HepG2 (cell line): Measurements from ENCODE around the gene SNRPD3. TPM values are rescaled to one million over a fixed set of nuclear protein-coding genes. Genes with fewer than 3 reads are reported as not detected.

Source experiments
- ATAD3A ChIP-seq: sonication (generic); formaldehyde crosslinking; IDR thresholded peaks from 2 replicates; pipeline ENCODE4 v1.4.0; 2020; ENCODE audit warnings: missing genetic modification reagents
- CREB1 ChIP-seq, 2 experiments: fragments of 450-650 bp in 1 of 2; IDR thresholded peaks; 2 replicates each; pipeline ENCODE4 v1.6.1; 2016 to 2017; ENCODE audit warnings: control low read depth in 1 of 2, mild to moderate bottlenecking in 1 of 2, missing compliant biosample characterization in 1 of 2, missing genetic modification characterization in 1 of 2
- HNF4G ChIP-seq, 2 experiments: sonication (generic) in 1 of 2; formaldehyde crosslinking in 1 of 2; IDR thresholded peaks; 2 replicates each; pipeline versions ENCODE4 v1.4.0 to v1.6.1; 2011 to 2020; ENCODE audit warnings: borderline replicate concordance in 2 of 2, low read depth in 2 of 2, mild to moderate bottlenecking in 2 of 2, low read length in 1 of 2, missing genetic modification reagents in 1 of 2, moderate library complexity in 1 of 2
- IRX3 ChIP-seq: sonication (generic); formaldehyde crosslinking; IDR thresholded peaks from 2 replicates; pipeline ENCODE4 v1.8.1; 2023; ENCODE audit warnings: mild to moderate bottlenecking, low read depth, missing genetic modification reagents, borderline replicate concordance
- JUN ChIP-seq: sonication (generic); formaldehyde crosslinking; IDR thresholded peaks from 2 replicates; pipeline ENCODE4 v1.4.0; 2020; ENCODE audit warnings: mild to moderate bottlenecking, missing genetic modification reagents
- JUND ChIP-seq: sonication (generic); formaldehyde crosslinking; IDR thresholded peaks from 2 replicates; pipeline ENCODE4 v1.8.0; 2022; ENCODE audit warnings: mild to moderate bottlenecking, missing genetic modification reagents
- KLF16 ChIP-seq, 2 experiments: sonication (generic) in 1 of 2; formaldehyde crosslinking in 1 of 2; IDR thresholded peaks; 2 replicates each; pipeline versions ENCODE4 v1.6.1 to v1.8.0; 2016 to 2023; ENCODE audit warnings: missing genetic modification reagents in 2 of 2, missing compliant biosample characterization in 1 of 2
- MTA1 ChIP-seq: sonication (generic); formaldehyde crosslinking; IDR thresholded peaks from 2 replicates; pipeline ENCODE4 v1.4.0; 2020; ENCODE audit warnings: missing genetic modification reagents, mild to moderate bottlenecking, borderline replicate concordance
- NCOA1 ChIP-seq: sonication (generic); formaldehyde crosslinking; IDR thresholded peaks from 2 replicates; pipeline ENCODE4 v1.9.0; 2021; ENCODE audit warnings: missing genetic modification reagents
- NKX3-1 ChIP-seq: sonication (generic); formaldehyde crosslinking; IDR thresholded peaks from 2 replicates; pipeline ENCODE4 v1.5.0; 2020; ENCODE audit warnings: missing genetic modification reagents
- PBX3 ChIP-seq: sonication (generic); formaldehyde crosslinking; IDR thresholded peaks from 2 replicates; pipeline ENCODE4 v1.8.1; 2023; ENCODE audit warnings: missing genetic modification reagents, inconsistent platforms, borderline replicate concordance
- PHB2 ChIP-seq: fragments of 450-650 bp; IDR thresholded peaks from 2 replicates; pipeline ENCODE4 v1.6.1; 2018; ENCODE audit not compliant: partially characterized antibody
- RORA ChIP-seq: sonication (generic); formaldehyde crosslinking; IDR thresholded peaks from 2 replicates; pipeline ENCODE4 v1.5.0; 2020; ENCODE audit warnings: mild to moderate bottlenecking, missing genetic modification reagents, moderate library complexity
- SCMH1 ChIP-seq: sonication (generic); formaldehyde crosslinking; IDR thresholded peaks from 2 replicates; pipeline ENCODE4 v1.9.0; 2021; ENCODE audit warnings: missing genetic modification reagents, mild to moderate bottlenecking, borderline replicate concordance
- SMC3 ChIP-seq: IDR thresholded peaks from 2 replicates; pipeline ENCODE4 v1.6.1; 2011; ENCODE audit warnings: low read length, improper control_type of control experiment
- TOE1 ChIP-seq: sonication (generic); formaldehyde crosslinking; IDR thresholded peaks from 2 replicates; pipeline ENCODE4 v1.4.0; 2020; ENCODE audit warnings: mild to moderate bottlenecking, missing genetic modification reagents
- TP53 ChIP-seq: sonication (generic); formaldehyde crosslinking; conservative IDR thresholded peaks from 2 replicates; pipeline ENCODE4 v1.4.0; 2020; ENCODE audit warnings: missing genetic modification reagents
- XRCC5 ChIP-seq: fragments of 200-400 bp; formaldehyde crosslinking; optimal IDR thresholded peaks from 2 replicates; pipeline ENCODE3; 2017; ENCODE audit warnings: mild to moderate bottlenecking, low read length
- ZBTB46 ChIP-seq: sonication (generic); formaldehyde crosslinking; IDR thresholded peaks from 2 replicates; pipeline ENCODE4 v1.4.0; 2020; ENCODE audit warnings: mild to moderate bottlenecking, missing genetic modification reagents, borderline replicate concordance
- ZBTB7A ChIP-seq: sonication (generic); formaldehyde crosslinking; IDR thresholded peaks from 2 replicates; pipeline ENCODE4 v1.8.0; 2022; ENCODE audit warnings: mild to moderate bottlenecking, missing genetic modification reagents
- ZFP90 ChIP-seq: sonication (generic); formaldehyde crosslinking; IDR thresholded peaks from 2 replicates; pipeline ENCODE4 v1.8.0; 2022; ENCODE audit warnings: missing genetic modification reagents, mild to moderate bottlenecking, inconsistent platforms, borderline replicate concordance
- ZNF224 ChIP-seq: sonication (generic); formaldehyde crosslinking; IDR thresholded peaks from 2 replicates; pipeline ENCODE4 v1.5.0; 2020; ENCODE audit warnings: mild to moderate bottlenecking, missing genetic modification reagents
- ZNF234 ChIP-seq: sonication (generic); formaldehyde crosslinking; conservative IDR thresholded peaks from 2 replicates; pipeline ENCODE4 v1.5.1; 2020; ENCODE audit warnings: mild to moderate bottlenecking, missing genetic modification reagents
- ZNF430 ChIP-seq: sonication (generic); formaldehyde crosslinking; IDR thresholded peaks from 2 replicates; pipeline ENCODE4 v1.9.0; 2021; ENCODE audit warnings: mild to moderate bottlenecking, missing genetic modification reagents
- ZNF562 ChIP-seq: sonication (generic); formaldehyde crosslinking; IDR thresholded peaks from 2 replicates; pipeline ENCODE4 v1.8.0; 2022; ENCODE audit warnings: missing genetic modification reagents, borderline replicate concordance
- ZNF770 ChIP-seq: sonication (generic); formaldehyde crosslinking; IDR thresholded peaks from 2 replicates; pipeline ENCODE4 v1.5.0; 2020; ENCODE audit warnings: mild to moderate bottlenecking, missing genetic modification reagents
- polyA plus RNA-seq, 8 experiments: library from polyadenylated mRNA; depleted of rRNA in 3 of 8; stranded (reverse) in 7 of 8; unstranded in 1 of 8; fragments of >200 nt; fragmentation: Illumina TruSeq in 4 of 8; extraction: Trizol in 4 of 8; gene quantifications; 2 replicates each; pipeline versions ENCODE4 v1.2.1 to v1.2.3, GENCODE V29; 2011 to 2016; ENCODE audit warnings: low read depth in 4 of 8, missing spikeins in 1 of 8, mixed read lengths in 1 of 8; ENCODE audit not compliant: insufficient read depth in 1 of 8
- total RNA-seq, 5 experiments: library from RNA; depleted of rRNA; stranded (reverse); fragments of >200 nt; fragmentation: Illumina TruSeq; extraction: Trizol; gene quantifications; 2 replicates each; pipeline ENCODE4 v1.2.3, GENCODE V29; 2016; ENCODE audit warnings: low read depth in 1 of 5

Gene SNRPD3
- total and polyA plus RNA-seq, 2 of the 13 experiments (the other 11 are each of a cell fraction or from before 2014, with no cell fraction given) = 110 to 209 TPM

GRCh38 chr22:24525416-24526037, 30.3 kb upstream of the SNRPD3 start (continued):
- TF ChIP-seq PBX3 (no peak), RORA (CRISPR knock-in tag) (no peak), NCOA1 (CRISPR knock-in tag) (no peak), ZNF770 (CRISPR knock-in tag) (peak; percentile 47; the same call in 1 of the 2 replicates), ZNF224 (CRISPR knock-in tag) (no peak), TOE1 (CRISPR knock-in tag) (no peak), XRCC5 (peak; percentile 95), NKX3-1 (no peak), PHB2 (no peak), ZNF234 (no peak), ZBTB46 (CRISPR knock-in tag) (no peak), MTA1 (CRISPR knock-in tag) (0 out of 2 replicates have a peak, but pooled peaks have one; percentile 20), SMC3 (peak; percentile 99), TP53 (CRISPR knock-in tag) (no peak), ATAD3A (CRISPR knock-in tag) (no peak), KLF16 (CRISPR knock-in tag; IDR thresholded peaks at IDR 0.05) (peak in 1 of 2 experiments; percentile 62; a peak in 1 of 4 replicates), ZNF562 (no peak), ZFP90 (no peak), JUN (CRISPR knock-in tag) (peak; percentile 95), ZNF430 (CRISPR knock-in tag) (no peak), SCMH1 (CRISPR knock-in tag) (no peak), JUND (CRISPR knock-in tag) (peak; percentile 98), ZBTB7A (CRISPR knock-in tag) (peak; percentile 15; the same call in 1 of the 2 replicates), CREB1 (IDR thresholded peaks at IDR 0.05) (peak; percentile 37; the same call in 1 of the 2 replicates), CREB1 (CRISPR knock-in tag; IDR thresholded peaks at IDR 0.05) (no peak; the same call in 1 of the 2 replicates), HNF4G (IDR thresholded peaks at IDR 0.05; ENCODE audit: borderline replicate concordance, low read depth, low read length) (peak; percentile 88; the same call in 1 of the 2 replicates), HNF4G (CRISPR knock-in tag; IDR thresholded peaks at IDR 0.05; ENCODE audit: borderline replicate concordance, low read depth) (peak; percentile 77; the same call in 1 of the 2 replicates), IRX3 (no peak)
